ENCODE data around the gene CSNK1E. TPM values are rescaled to one million over a fixed set of nuclear protein-coding genes. Genes with fewer than 3 reads are reported as not detected.

Gene CSNK1E
- total RNA-seq, 1 experiment from 2014 or later = 196 TPM

DNA sequence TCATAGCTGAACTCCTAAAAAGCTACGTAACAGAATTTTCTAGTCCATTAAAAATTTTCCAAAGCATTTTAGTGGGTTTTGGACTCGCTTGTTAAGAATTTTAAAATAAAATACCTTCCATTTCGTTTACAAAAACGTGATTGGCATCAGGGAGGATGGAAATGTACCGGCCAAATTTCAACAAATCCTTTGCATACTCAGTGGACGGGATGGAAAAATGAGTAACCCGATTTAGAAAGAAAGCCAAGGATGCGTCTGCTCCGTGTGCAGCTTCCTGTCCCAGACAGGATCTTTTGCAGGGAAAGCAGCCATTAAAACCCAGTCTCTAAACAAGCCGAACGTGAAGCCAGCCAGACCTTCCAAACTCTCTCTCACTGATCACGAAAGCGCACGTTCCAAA lies 60.1 kb downstream of the CSNK1E start:
- H3K27ac ChIP-seq (ENCODE audit: low read depth, low read length, poor library complexity, severe bottlenecking) = no peak overlapping the region
- BruUV-seq (replicated peaks) = no TSS peak
- no peaks in the 10 kb centered on the region for H3K36me3 ChIP-seq (ENCODE audit: insufficient read depth, low read length, poor library complexity, severe bottlenecking)
- no peaks in the 10 kb centered on the region for H3K27me3 ChIP-seq (replicated peaks; ENCODE audit: insufficient read depth, low read depth, low read length, poor library complexity)
- no peak overlapping the region for H3K4me3 ChIP-seq (ENCODE audit: low read depth, low read length, poor library complexity, severe bottlenecking)
- POLR2A ChIA-PET (ENCODE audit: low non-redundant PET) = no interaction called here
- intact Hi-C loops (cut with micrococcal nuclease; ENCODE audit: unreplicated experiment) = no loop called here
- no peak for DNase-seq (ENCODE audit: low spot score)
- H3K9me3 ChIP-seq (ENCODE audit: low read depth, low read length, poor library complexity, severe bottlenecking) = no peaks in the 10 kb centered on the region
- peaks cover 7% of the 10 kb centered on the region for H3K4me1 ChIP-seq (ENCODE audit: insufficient read depth, low read length, poor library complexity, severe bottlenecking)
- no peak for TF ChIP-seq EZH2 (IDR thresholded peaks at IDR 0.05; ENCODE audit: borderline replicate concordance, low read depth, low read length, poor library complexity, severe bottlenecking)
- TF ChIP-seq, protein P1, sequence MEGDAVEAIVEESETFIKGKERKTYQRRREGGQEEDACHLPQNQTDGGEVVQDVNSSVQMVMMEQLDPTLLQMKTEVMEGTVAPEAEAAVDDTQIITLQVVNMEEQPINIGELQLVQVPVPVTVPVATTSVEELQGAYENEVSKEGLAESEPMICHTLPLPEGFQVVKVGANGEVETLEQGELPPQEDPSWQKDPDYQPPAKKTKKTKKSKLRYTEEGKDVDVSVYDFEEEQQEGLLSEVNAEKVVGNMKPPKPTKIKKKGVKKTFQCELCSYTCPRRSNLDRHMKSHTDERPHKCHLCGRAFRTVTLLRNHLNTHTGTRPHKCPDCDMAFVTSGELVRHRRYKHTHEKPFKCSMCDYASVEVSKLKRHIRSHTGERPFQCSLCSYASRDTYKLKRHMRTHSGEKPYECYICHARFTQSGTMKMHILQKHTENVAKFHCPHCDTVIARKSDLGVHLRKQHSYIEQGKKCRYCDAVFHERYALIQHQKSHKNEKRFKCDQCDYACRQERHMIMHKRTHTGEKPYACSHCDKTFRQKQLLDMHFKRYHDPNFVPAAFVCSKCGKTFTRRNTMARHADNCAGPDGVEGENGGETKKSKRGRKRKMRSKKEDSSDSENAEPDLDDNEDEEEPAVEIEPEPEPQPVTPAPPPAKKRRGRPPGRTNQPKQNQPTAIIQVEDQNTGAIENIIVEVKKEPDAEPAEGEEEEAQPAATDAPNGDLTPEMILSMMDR (conservative IDR thresholded peaks at IDR 0.05; ENCODE audit: low read depth, low read length) = no peak
- CTCF ChIA-PET = no interaction called here

DNA sequence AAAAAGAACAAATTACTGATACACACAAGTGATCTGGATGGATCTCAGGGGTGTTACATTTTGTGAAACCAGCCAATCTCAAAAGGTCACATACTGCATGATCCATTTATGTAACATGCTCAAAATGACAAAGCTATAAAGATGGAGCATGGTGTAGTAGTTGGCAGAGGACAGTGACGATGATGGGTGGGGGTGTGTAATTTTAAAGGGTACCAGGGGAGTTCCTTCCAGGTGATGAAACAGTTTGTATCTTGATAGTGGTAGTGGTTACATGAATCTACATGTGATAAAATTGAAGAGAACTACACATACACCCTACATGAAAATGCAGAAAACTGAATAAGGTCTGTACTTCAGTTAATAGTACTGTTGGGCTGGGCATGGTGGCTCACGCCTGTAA lies 61.5 kb downstream of the CSNK1E start:
- intact Hi-C loops (cut with micrococcal nuclease; ENCODE audit: unreplicated experiment) = no loop called here
- ChIA-PET CTCF (no interaction called here), POLR2A (ENCODE audit: low non-redundant PET) (no interaction called here)
- TF ChIP-seq EZH2 (IDR thresholded peaks at IDR 0.05; ENCODE audit: borderline replicate concordance, low read depth, low read length, poor library complexity, severe bottlenecking) = no peak
- TF ChIP-seq, protein P1 (conservative IDR thresholded peaks at IDR 0.05; ENCODE audit: low read depth, low read length) = no peak
- no peaks in the 10 kb centered on the region for H3K9me3 ChIP-seq (ENCODE audit: low read depth, low read length, poor library complexity, severe bottlenecking)
- BruUV-seq (replicated peaks) = no TSS peak
- no peak overlapping the region for H3K4me3 ChIP-seq (ENCODE audit: low read depth, low read length, poor library complexity, severe bottlenecking)
- H3K36me3 ChIP-seq (ENCODE audit: insufficient read depth, low read length, poor library complexity, severe bottlenecking) = no peaks in the 10 kb centered on the region
- H3K27me3 ChIP-seq (replicated peaks; ENCODE audit: insufficient read depth, low read depth, low read length, poor library complexity) = no peaks in the 10 kb centered on the region
- H3K4me1 ChIP-seq (ENCODE audit: insufficient read depth, low read length, poor library complexity, severe bottlenecking) = peaks cover 7% of the 10 kb centered on the region
- no peak overlapping the region for H3K27ac ChIP-seq (ENCODE audit: low read depth, low read length, poor library complexity, severe bottlenecking)
- DNase-seq (ENCODE audit: low spot score) = no peak

DNA sequence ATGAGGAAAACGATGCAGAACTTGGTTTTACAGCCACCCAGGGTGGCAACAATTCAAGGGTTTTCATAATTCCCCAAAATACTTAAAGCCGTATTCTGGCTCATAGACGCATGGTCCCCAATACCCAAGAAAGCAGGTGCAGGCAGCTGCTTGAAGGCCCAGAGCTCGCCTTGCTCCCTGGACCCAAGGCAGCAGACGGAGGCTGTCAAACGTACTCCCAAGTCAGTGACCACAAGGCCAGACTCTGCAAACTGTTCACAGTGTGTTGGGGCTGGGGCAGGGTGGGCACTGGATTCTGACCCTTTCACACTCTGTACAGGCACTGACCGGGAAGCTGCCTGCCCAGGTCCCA lies 65.9 kb downstream of the CSNK1E start:
- intact Hi-C loops (cut with micrococcal nuclease; ENCODE audit: unreplicated experiment) = no loop called here
- DNase-seq (ENCODE audit: low spot score) = no peak
- ChIA-PET POLR2A (ENCODE audit: low non-redundant PET) (no interaction called here), CTCF (no interaction called here)
- Histone ChIP-seq H3K4me1 (ENCODE audit: insufficient read depth, low read length, poor library complexity, severe bottlenecking) (no peaks in the 10 kb centered on the region), H3K27me3 (replicated peaks; ENCODE audit: insufficient read depth, low read depth, low read length, poor library complexity) (no peaks in the 10 kb centered on the region), H3K36me3 (ENCODE audit: insufficient read depth, low read length, poor library complexity, severe bottlenecking) (no peaks in the 10 kb centered on the region), H3K9me3 (ENCODE audit: low read depth, low read length, poor library complexity, severe bottlenecking) (no peaks in the 10 kb centered on the region), H3K4me3 (ENCODE audit: low read depth, low read length, poor library complexity, severe bottlenecking) (no peak overlapping the region), H3K27ac (ENCODE audit: low read depth, low read length, poor library complexity, severe bottlenecking) (no peak overlapping the region)
- TF ChIP-seq EZH2 (IDR thresholded peaks at IDR 0.05; ENCODE audit: borderline replicate concordance, low read depth, low read length, poor library complexity, severe bottlenecking) = no peak
- TF ChIP-seq, protein P1 (conservative IDR thresholded peaks at IDR 0.05; ENCODE audit: low read depth, low read length) = no peak
- BruUV-seq (replicated peaks) = no TSS peak
